ENCODE measurements around the gene ILF3. TPM values are rescaled to one million over a fixed set of nuclear protein-coding genes. Genes with fewer than 3 reads are reported as not detected.
"Not testable (repeated sequence)": the region's sequence is repeated elsewhere in the genome, so short reads cannot be mapped to it uniquely, and the experiment has no call there.

ILF3 gene
- total and polyA plus RNA-seq, 10 of the 15 experiments (the other 5 are each of a cell fraction or from before 2014, with no cell fraction given) = 28.1 to 383 (median 176) TPM

DNA sequence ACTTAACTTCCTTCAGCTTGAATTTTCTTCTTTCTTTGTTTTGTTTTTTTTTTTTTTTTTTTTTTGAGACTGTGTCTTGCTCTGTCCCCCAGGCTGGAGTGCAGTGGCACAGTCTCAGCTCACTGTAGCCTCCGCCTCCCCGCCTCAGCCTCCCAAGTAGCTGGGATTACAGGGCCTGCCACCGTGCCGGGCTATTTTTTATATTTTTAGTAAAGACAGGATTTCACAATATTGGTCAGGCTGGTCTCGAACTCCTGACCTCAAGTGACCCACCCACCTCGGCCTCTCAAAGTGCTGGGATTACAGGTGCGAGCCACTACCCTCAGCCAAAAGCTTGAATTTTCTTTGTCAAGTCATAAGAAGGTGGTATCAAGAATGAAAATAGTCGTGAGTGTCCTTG, 21.1 kb downstream of the ILF3 start:
- H4K20me1 ChIP-seq (ENCODE audit: control insufficient read depth, insufficient read depth) = not testable (repeated sequence)

DNA sequence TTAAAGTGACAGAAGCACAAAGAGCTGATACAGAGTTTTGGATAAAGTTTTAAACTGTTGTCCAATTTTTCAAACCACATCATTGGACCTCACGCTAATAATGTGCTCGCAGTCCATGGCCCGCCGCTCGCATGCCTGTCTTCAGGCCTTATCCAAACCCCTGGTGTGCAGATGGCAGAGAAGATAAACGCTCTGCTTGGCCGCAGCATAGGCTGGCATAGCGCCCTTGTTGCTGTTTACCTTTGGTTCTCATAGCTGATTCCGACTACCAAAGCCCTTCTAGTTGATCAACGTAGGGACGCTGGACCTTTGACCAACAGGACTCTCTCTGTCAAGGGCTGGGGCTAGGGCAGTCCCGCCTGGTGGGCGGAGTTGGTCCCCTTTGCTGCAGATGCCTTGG, 23.6 kb downstream of the ILF3 start:
- H3K4me2 ChIP-seq (ENCODE audit: control insufficient read depth, insufficient read depth) = no peak overlapping the region
- no peaks in the 10 kb centered on the region; the same call in none of the 2 replicates for H3K79me2 ChIP-seq (ENCODE audit: control insufficient read depth, insufficient read depth, low read length)
- H3K4me3 ChIP-seq = no peak overlapping the region
- TF ChIP-seq, protein P1, sequence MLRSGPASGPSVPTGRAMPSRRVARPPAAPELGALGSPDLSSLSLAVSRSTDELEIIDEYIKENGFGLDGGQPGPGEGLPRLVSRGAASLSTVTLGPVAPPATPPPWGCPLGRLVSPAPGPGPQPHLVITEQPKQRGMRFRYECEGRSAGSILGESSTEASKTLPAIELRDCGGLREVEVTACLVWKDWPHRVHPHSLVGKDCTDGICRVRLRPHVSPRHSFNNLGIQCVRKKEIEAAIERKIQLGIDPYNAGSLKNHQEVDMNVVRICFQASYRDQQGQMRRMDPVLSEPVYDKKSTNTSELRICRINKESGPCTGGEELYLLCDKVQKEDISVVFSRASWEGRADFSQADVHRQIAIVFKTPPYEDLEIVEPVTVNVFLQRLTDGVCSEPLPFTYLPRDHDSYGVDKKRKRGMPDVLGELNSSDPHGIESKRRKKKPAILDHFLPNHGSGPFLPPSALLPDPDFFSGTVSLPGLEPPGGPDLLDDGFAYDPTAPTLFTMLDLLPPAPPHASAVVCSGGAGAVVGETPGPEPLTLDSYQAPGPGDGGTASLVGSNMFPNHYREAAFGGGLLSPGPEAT (IDR thresholded peaks at IDR 0.05; ENCODE audit: low read depth) = no peak
- TF ChIP-seq POLR2A (IDR thresholded peaks at IDR 0.05; ENCODE audit: low read depth, low read length) (peak; percentile 34; the same call in 1 of the 2 replicates), POLR2AphosphoS5 (IDR thresholded peaks at IDR 0.05; ENCODE audit: low read length) (peak; percentile 35; the same call in 1 of the 2 replicates)
- no peak for DNase-seq (ENCODE audit: low read depth, low spot score)
- no peaks in the 10 kb centered on the region for H3K9me3 ChIP-seq (replicated peaks; ENCODE audit: control insufficient read depth, insufficient read depth, low read length)
- peaks cover 62% of the 10 kb centered on the region in 2 experiments for H3K36me3 ChIP-seq (ENCODE audit: control insufficient read depth in 2 of 2, insufficient read depth in 2 of 2, low read length in 1 of 2)
- WGBS (ENCODE audit: insufficient coverage, insufficient replicate concordance, low lambda C conversion rate, missing lambda C conversion rate) = 96% methylated on average over 13 of the region's 13 CpGs
- no peaks in the 10 kb centered on the region for H3K27me3 ChIP-seq (replicated peaks in 1 of 2; ENCODE audit: control insufficient read depth in 2 of 2, insufficient read depth in 2 of 2, low read length in 1 of 2)
- ChIA-PET POLR2A (interaction anchor here (0.5 to 1.0 kb wide), 2 partner anchors 19 to 272 kb away, joined by 4 to 5 read pairs; no protein-coding TSS in a partner anchor), RAD21 (ENCODE audit: unreplicated experiment) (interaction anchor here (0.6 kb wide), 1 partner anchor 97 kb away, joined by 3 read pairs; no protein-coding TSS in a partner anchor), CTCF (no interaction called here), SMC1A (ENCODE audit: uncharacterized antibody, unreplicated experiment) (no interaction called here)
- no peak overlapping the region for H3K27ac ChIP-seq (ENCODE audit: control insufficient read depth, insufficient read depth)
- no peak for ATAC-seq
- intact Hi-C loops (cut with micrococcal nuclease; ENCODE audit: unreplicated experiment) (no loop called here), in situ Hi-C loops (cut with MboI) (no loop called here)
- BruUV-seq (replicated peaks) = TSS peak; percentile 7
- peaks cover 2% of the 10 kb centered on the region; the same call in 1 of the 2 replicates for H4K20me1 ChIP-seq (ENCODE audit: control insufficient read depth, insufficient read depth)
- H3K9ac ChIP-seq (ENCODE audit: control insufficient read depth, insufficient read depth, low read length) = no peak overlapping the region
- H2AFZ ChIP-seq (ENCODE audit: control insufficient read depth, low read depth, low read length) = no peak overlapping the region
- FAIRE-seq = no peak
- no peaks in the 10 kb centered on the region for H3K4me1 ChIP-seq (ENCODE audit: control insufficient read depth, insufficient read depth, low read length)

More for the DNA sequence above, 21.1 kb downstream of the ILF3 start:
- ChIA-PET SMC1A (ENCODE audit: uncharacterized antibody, unreplicated experiment) (interaction anchor here (0.6 to 1.0 kb wide), 2 partner anchors 24 to 1200 kb away, joined by 3 read pairs; no protein-coding TSS in a partner anchor), CTCF (interaction anchor here (1.3 to 2.7 kb wide), 2 partner anchors 25 to 94 kb away, joined by 3 to 15 read pairs; partner anchors contain the start of gene QTRT1), RAD21 (ENCODE audit: unreplicated experiment) (interaction anchor here (1.0 to 1.3 kb wide), 3 partner anchors 13 to 26 kb away, joined by 3 to 4 read pairs (median 4); partner anchors contain the start of gene QTRT1), POLR2A (interaction anchor here (0.7 to 2.0 kb wide), 2 partner anchors 26 to 350 kb away, joined by 4 read pairs; partner anchors contain the start of gene QTRT1)
- H3K4me3 ChIP-seq; DNase-seq (ENCODE audit: low read depth, low spot score); intact Hi-C loops (cut with micrococcal nuclease; ENCODE audit: unreplicated experiment); H3K4me2 ChIP-seq (ENCODE audit: control insufficient read depth, insufficient read depth); FAIRE-seq; H3K9ac ChIP-seq (ENCODE audit: control insufficient read depth, insufficient read depth, low read length); H3K27me3 ChIP-seq (replicated peaks in 1 of 2; ENCODE audit: control insufficient read depth in 2 of 2, insufficient read depth in 2 of 2, low read length in 1 of 2); H2AFZ ChIP-seq (ENCODE audit: control insufficient read depth, low read depth, low read length); H3K4me1 ChIP-seq (ENCODE audit: control insufficient read depth, insufficient read depth, low read length); in situ Hi-C loops (cut with MboI); ATAC-seq; H3K27ac ChIP-seq (ENCODE audit: control insufficient read depth, insufficient read depth); H3K9me3 ChIP-seq (replicated peaks; ENCODE audit: control insufficient read depth, insufficient read depth, low read length); BruUV-seq (replicated peaks): not testable (repeated sequence)
- Histone ChIP-seq H3K79me2 (ENCODE audit: control insufficient read depth, insufficient read depth, low read length) (peaks cover 13% of the 10 kb centered on the region), H3K36me3 (ENCODE audit: control insufficient read depth in 2 of 2, insufficient read depth in 2 of 2, low read length in 1 of 2) (peaks cover 51 to 56% of the 10 kb centered on the region in 2 experiments)
- 83% methylated on average over 8 of the region's 8 CpGs for WGBS (ENCODE audit: insufficient coverage, insufficient replicate concordance, low lambda C conversion rate, missing lambda C conversion rate)
